GM12878 (cell line): ENCODE measurements around the gene ULK4. TPM values are rescaled to one million over a fixed set of nuclear protein-coding genes. Genes with fewer than 3 reads are reported as not detected.

Source experiments
- ATAC-seq: fragments of 200-7000 bp; cut with Tn5 transposase; 3 replicates; pipeline ENCODE4 v1.9.1; 2020; ENCODE audit warnings: mild to moderate bottlenecking, moderate library complexity
- BruUV-seq: library from RNA; stranded (reverse); fragments of 400-500 nt; replicated peaks from 2 replicates; lab custom pipeline; 2021; lab: Mats Ljungman, UMichigan
- CTCF ChIA-PET: fragments of 300-600 bp; sonication (Branson Sonifier 250); formaldehyde crosslinking; extraction: SDS; loops from one replicate; lab custom pipeline; 2021; ENCODE audit warnings: inconsistent platforms; lab: Yijun Ruan, JAX
- POLR2A ChIA-PET: fragments of 350-600 bp; formaldehyde crosslinking; extraction: SDS; loops from one replicate; lab custom pipeline; 2021; ENCODE audit warnings: inconsistent platforms; lab: Charles Lee
- RAD21 ChIA-PET: fragments of 300-600 bp; sonication (Branson Sonifier 250); formaldehyde crosslinking; loops from one replicate; lab custom pipeline; 2023; ENCODE audit warnings: antibody characterized with exemption; ENCODE audit not compliant: unreplicated experiment; lab: Charles Lee
- SMC1A ChIA-PET: fragments of 300-600 bp; sonication (Branson Sonifier 250); formaldehyde crosslinking; loops from one replicate; lab custom pipeline; 2023; ENCODE audit not compliant: unreplicated experiment, uncharacterized antibody; lab: Charles Lee
- DNase-seq: peaks from one replicate; pipeline ENCODE4 v3.0.0-alpha.2; 2011; ENCODE audit warnings: low read depth, low spot score
- FAIRE-seq: peaks from 3 replicates; lab custom pipeline; 2011; peaks lifted over from hg19 to GRCh38; lab: Jason Lieb, UNC
- H2AFZ ChIP-seq: 2 replicates; pipeline ENCODE4 v1.6.0; 2011; ENCODE audit warnings: low read depth, low read length, control low read depth; ENCODE audit not compliant: control insufficient read depth
- H3K27ac ChIP-seq: 2 replicates; pipeline ENCODE4 v1.5.1; 2011; ENCODE audit warnings: control low read depth; ENCODE audit not compliant: control insufficient read depth, insufficient read depth
- H3K27me3 ChIP-seq, 2 experiments: replicated peaks in 1 of 2; 2 replicates each; pipeline versions ENCODE4 v1.6.0 to v1.6.1; 2011; ENCODE audit warnings: low read length in 1 of 2; ENCODE audit not compliant: control insufficient read depth in 2 of 2, insufficient read depth in 2 of 2
- H3K36me3 ChIP-seq, 2 experiments: 2 replicates each; pipeline ENCODE4 v1.5.1; 2011; ENCODE audit warnings: low read length in 1 of 2; ENCODE audit not compliant: control insufficient read depth in 2 of 2, insufficient read depth in 2 of 2
- H3K4me1 ChIP-seq: 2 replicates; pipeline ENCODE4 v1.6.1; 2011; ENCODE audit warnings: mild to moderate bottlenecking, low read length, moderate library complexity, mixed read lengths; ENCODE audit not compliant: control insufficient read depth, insufficient read depth
- H3K4me2 ChIP-seq: 2 replicates; pipeline ENCODE4 v1.6.0; 2011; ENCODE audit warnings: control low read depth; ENCODE audit not compliant: control insufficient read depth, insufficient read depth
- H3K4me3 ChIP-seq: fragments of 200-600 bp; sonication (generic); 2 replicates; pipeline ENCODE4 v1.5.1; 2016
- H3K79me2 ChIP-seq: 2 replicates; pipeline ENCODE4 v1.6.0; 2011; ENCODE audit warnings: low read length; ENCODE audit not compliant: control insufficient read depth, insufficient read depth
- H3K9ac ChIP-seq: 2 replicates; pipeline ENCODE4 v1.8.0; 2011; ENCODE audit warnings: low read length, control low read depth, mixed read lengths; ENCODE audit not compliant: control insufficient read depth, insufficient read depth
- H3K9me3 ChIP-seq: replicated peaks from 3 replicates; pipeline ENCODE4 v1.5.1; 2011; ENCODE audit warnings: mild to moderate bottlenecking, low read length; ENCODE audit not compliant: control insufficient read depth, insufficient read depth
- H4K20me1 ChIP-seq: 2 replicates; pipeline ENCODE4 v1.6.0; 2011; ENCODE audit not compliant: control insufficient read depth, insufficient read depth
- CBX5 ChIP-seq: sonication (generic); IDR thresholded peaks from 2 replicates; pipeline ENCODE4 v1.6.1; 2016; ENCODE audit warnings: low read depth, moderate library complexity, mild to moderate bottlenecking, inconsistent platforms
- E4F1 ChIP-seq: fragments of 450-650 bp; IDR thresholded peaks from 2 replicates; pipeline ENCODE4 v1.6.1; 2018; ENCODE audit warnings: borderline replicate concordance, mild to moderate bottlenecking; ENCODE audit not compliant: partially characterized antibody
- FOS ChIP-seq: IDR thresholded peaks from 3 replicates; pipeline ENCODE4 v1.6.1; 2011; ENCODE audit warnings: borderline replicate concordance; ENCODE audit not compliant: insufficient read length; ENCODE audit errors: extremely low read depth
- FOXK2 ChIP-seq: fragments of 450-650 bp; IDR thresholded peaks from 2 replicates; pipeline ENCODE4 v1.6.1; 2017; ENCODE audit warnings: mild to moderate bottlenecking, moderate library complexity
- IKZF1 ChIP-seq: fragments of 450-650 bp; conservative IDR thresholded peaks from 2 replicates; pipeline ENCODE4 v1.6.1; 2017; ENCODE audit warnings: antibody characterized with exemption, mild to moderate bottlenecking
- JUND ChIP-seq: IDR thresholded peaks from 2 replicates; pipeline ENCODE4 v1.6.1; 2012; ENCODE audit warnings: low read depth, mild to moderate bottlenecking, low read length, improper control_type of control experiment, moderate library complexity
- LARP7 ChIP-seq: fragments of 450-650 bp; IDR thresholded peaks from 2 replicates; pipeline ENCODE4 v1.6.1; 2017; ENCODE audit warnings: mild to moderate bottlenecking
- MYC ChIP-seq: IDR thresholded peaks from 2 replicates; pipeline ENCODE4 v1.6.1; 2011; ENCODE audit warnings: mild to moderate bottlenecking, low read length, moderate library complexity, inconsistent platforms; ENCODE audit not compliant: insufficient read depth, insufficient replicate concordance, insufficient read length, severe bottlenecking
- NFIC ChIP-seq: IDR thresholded peaks from 2 replicates; pipeline ENCODE4 v1.6.1; 2012; ENCODE audit warnings: low read depth, mild to moderate bottlenecking, inconsistent platforms, low read length, moderate library complexity
- NFYB ChIP-seq: IDR thresholded peaks from 2 replicates; pipeline ENCODE4 v1.6.1; 2011; ENCODE audit warnings: low read depth, mild to moderate bottlenecking, low read length, improper control_type of control experiment, moderate library complexity; ENCODE audit not compliant: insufficient read depth
- RCOR1 ChIP-seq: conservative IDR thresholded peaks from 2 replicates; pipeline ENCODE4 v1.6.1; 2012; ENCODE audit warnings: low read depth, low read length, improper control_type of control experiment
- SIN3A ChIP-seq: IDR thresholded peaks from 2 replicates; pipeline ENCODE4 v1.6.1; 2012; ENCODE audit warnings: low read depth, low read length, improper control_type of control experiment
- SMAD5 ChIP-seq: IDR thresholded peaks from 2 replicates; pipeline ENCODE4 v1.6.1; 2016; ENCODE audit warnings: antibody characterized with exemption, low read depth
- SMC3 ChIP-seq: IDR thresholded peaks from 2 replicates; pipeline ENCODE4 v1.6.1; 2011; ENCODE audit warnings: low read length, improper control_type of control experiment, borderline replicate concordance
- SREBF2 ChIP-seq: IDR thresholded peaks from 2 replicates; pipeline ENCODE4 v1.6.1; 2012; ENCODE audit warnings: mild to moderate bottlenecking, low read length
- TAF1 ChIP-seq: IDR thresholded peaks from 2 replicates; pipeline ENCODE4 v1.6.1; 2011; ENCODE audit warnings: mild to moderate bottlenecking, low read depth, low read length, borderline replicate concordance
- TCF12 ChIP-seq: IDR thresholded peaks from 2 replicates; pipeline ENCODE4 v1.6.1; 2011; ENCODE audit warnings: low read depth, mild to moderate bottlenecking, low read length
- ZNF622 ChIP-seq: fragments of 450-650 bp; IDR thresholded peaks from 2 replicates; pipeline ENCODE4 v1.6.1; 2017; ENCODE audit warnings: mild to moderate bottlenecking, inconsistent platforms
- WGBS: methylation state at CpG from one replicate; pipeline ENCODE4 v1.1.6; 2016; ENCODE audit warnings: low lambda C conversion rate; ENCODE audit not compliant: insufficient replicate concordance, insufficient coverage; ENCODE audit errors: missing lambda C conversion rate; 5-methylcytosine and 5-hydroxymethylcytosine counted together
- in situ Hi-C: fragments of 300-500 bp; cut with MboI; formaldehyde crosslinking; loops from 9 replicates; pipeline ENCODE4 v1.14.3; 2018; ENCODE audit warnings: mixed read lengths
- intact Hi-C: fragments of 100-400 bp; cut with micrococcal nuclease; formaldehyde crosslinking; loops from one replicate; pipeline ENCODE4 v1.14.2; 2022; ENCODE audit not compliant: unreplicated experiment
- polyA plus RNA-seq, 11 experiments: library from polyadenylated mRNA; depleted of rRNA in 4 of 11; unstranded in 6 of 11; stranded (reverse) in 5 of 11; fragments of >200 nt; fragmentation: Nextera tagmentation in 4 of 11; fragmentation: Illumina TruSeq in 1 of 11; extraction: Ambion mirVana in 4 of 11; extraction: Trizol in 1 of 11; gene quantifications; 1 replicate in 1 of 11; 2 replicates in 10 of 11; pipeline versions ENCODE4 v1.2.1 to v1.2.3, GENCODE V29; 2011 to 2016; ENCODE audit warnings: inconsistent platforms in 2 of 11, missing spikeins in 2 of 11, low read depth in 1 of 11
- total RNA-seq, 4 experiments: library from RNA; depleted of rRNA in 3 of 4; stranded (reverse); fragments of >200 nt in 3 of 4; fragmentation: Illumina TruSeq in 1 of 4; extraction: Trizol in 1 of 4; gene quantifications; 2 replicates each; pipeline versions ENCODE4 v1.2.1 to v1.2.3, GENCODE V29; 2013 to 2021
- TF ChIP-seq, protein P1 (sequence below): IDR thresholded peaks from 2 replicates; pipeline ENCODE4 v1.6.1; 2011; ENCODE audit warnings: low read depth, low read length, improper control_type of control experiment, borderline replicate concordance
- TF ChIP-seq, protein P2 (sequence below): fragments of 450-650 bp; IDR thresholded peaks from 2 replicates; pipeline ENCODE4 v1.6.1; 2017; ENCODE audit warnings: mild to moderate bottlenecking, moderate library complexity

Gene ULK4
- total and polyA plus RNA-seq, 10 of the 15 experiments (the other 5 are each of a cell fraction or from before 2014, with no cell fraction given) = 3.5 to 7.6 (median 6.3) TPM

DNA sequence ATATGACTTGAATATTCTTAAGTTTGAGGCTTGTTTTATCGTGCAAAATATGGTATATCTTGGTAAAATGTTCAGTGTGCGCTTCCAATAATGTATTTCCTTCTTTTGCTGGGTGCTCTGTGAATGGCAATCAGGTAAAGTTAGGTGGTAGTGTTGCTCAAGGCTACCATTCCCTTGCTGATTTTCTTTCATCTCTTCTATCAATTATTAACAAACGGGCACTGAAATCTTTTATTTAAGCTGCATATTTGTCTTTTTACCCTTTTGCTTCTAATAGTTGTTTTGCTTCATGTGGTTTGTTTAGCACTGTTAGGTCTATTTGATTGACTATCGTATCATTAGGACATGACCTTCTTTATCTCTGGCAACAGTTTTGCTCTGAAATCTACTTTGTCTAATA lies 520.3 kb downstream of the ULK4 start:
- ChIA-PET SMC1A (no interaction called here), CTCF (no interaction called here), POLR2A (no interaction called here), RAD21 (no interaction called here)
- ATAC-seq (no peak), DNase-seq (no peak), FAIRE-seq (no peak)
- no TSS peak for BruUV-seq
- Histone ChIP-seq H3K27ac (no peak overlapping the region), H3K4me2 (no peak overlapping the region), H3K9ac (no peak overlapping the region), H3K36me3 (no peaks in the 10 kb centered on the region), H4K20me1 (no peaks in the 10 kb centered on the region), H3K4me3 (no peak overlapping the region), H3K79me2 (no peaks in the 10 kb centered on the region), H3K27me3 (no peaks in the 10 kb centered on the region), H3K4me1 (no peaks in the 10 kb centered on the region), H2AFZ (no peak overlapping the region), H3K9me3 (no peaks in the 10 kb centered on the region)
- in situ Hi-C loops (no loop called here), intact Hi-C loops (no loop called here)
- 43% methylated on average over 4 of the region's 4 CpGs for WGBS
- TF ChIP-seq SIN3A = no peak
- no peak for TF ChIP-seq RCOR1
- TF ChIP-seq TAF1 = no peak
- TF ChIP-seq NFIC = no peak
- no peak for TF ChIP-seq CBX5
- no peak for TF ChIP-seq SREBF2
- TF ChIP-seq TCF12 = no peak
- TF ChIP-seq FOXK2 = no peak
- no peak for TF ChIP-seq SMAD5
- TF ChIP-seq MYC = no peak
- TF ChIP-seq IKZF1 = no peak
- TF ChIP-seq, protein P1, sequence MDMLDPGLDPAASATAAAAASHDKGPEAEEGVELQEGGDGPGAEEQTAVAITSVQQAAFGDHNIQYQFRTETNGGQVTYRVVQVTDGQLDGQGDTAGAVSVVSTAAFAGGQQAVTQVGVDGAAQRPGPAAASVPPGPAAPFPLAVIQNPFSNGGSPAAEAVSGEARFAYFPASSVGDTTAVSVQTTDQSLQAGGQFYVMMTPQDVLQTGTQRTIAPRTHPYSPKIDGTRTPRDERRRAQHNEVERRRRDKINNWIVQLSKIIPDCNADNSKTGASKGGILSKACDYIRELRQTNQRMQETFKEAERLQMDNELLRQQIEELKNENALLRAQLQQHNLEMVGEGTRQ = no peak
- TF ChIP-seq FOS = no peak
- TF ChIP-seq E4F1 = no peak
- TF ChIP-seq, protein P2, sequence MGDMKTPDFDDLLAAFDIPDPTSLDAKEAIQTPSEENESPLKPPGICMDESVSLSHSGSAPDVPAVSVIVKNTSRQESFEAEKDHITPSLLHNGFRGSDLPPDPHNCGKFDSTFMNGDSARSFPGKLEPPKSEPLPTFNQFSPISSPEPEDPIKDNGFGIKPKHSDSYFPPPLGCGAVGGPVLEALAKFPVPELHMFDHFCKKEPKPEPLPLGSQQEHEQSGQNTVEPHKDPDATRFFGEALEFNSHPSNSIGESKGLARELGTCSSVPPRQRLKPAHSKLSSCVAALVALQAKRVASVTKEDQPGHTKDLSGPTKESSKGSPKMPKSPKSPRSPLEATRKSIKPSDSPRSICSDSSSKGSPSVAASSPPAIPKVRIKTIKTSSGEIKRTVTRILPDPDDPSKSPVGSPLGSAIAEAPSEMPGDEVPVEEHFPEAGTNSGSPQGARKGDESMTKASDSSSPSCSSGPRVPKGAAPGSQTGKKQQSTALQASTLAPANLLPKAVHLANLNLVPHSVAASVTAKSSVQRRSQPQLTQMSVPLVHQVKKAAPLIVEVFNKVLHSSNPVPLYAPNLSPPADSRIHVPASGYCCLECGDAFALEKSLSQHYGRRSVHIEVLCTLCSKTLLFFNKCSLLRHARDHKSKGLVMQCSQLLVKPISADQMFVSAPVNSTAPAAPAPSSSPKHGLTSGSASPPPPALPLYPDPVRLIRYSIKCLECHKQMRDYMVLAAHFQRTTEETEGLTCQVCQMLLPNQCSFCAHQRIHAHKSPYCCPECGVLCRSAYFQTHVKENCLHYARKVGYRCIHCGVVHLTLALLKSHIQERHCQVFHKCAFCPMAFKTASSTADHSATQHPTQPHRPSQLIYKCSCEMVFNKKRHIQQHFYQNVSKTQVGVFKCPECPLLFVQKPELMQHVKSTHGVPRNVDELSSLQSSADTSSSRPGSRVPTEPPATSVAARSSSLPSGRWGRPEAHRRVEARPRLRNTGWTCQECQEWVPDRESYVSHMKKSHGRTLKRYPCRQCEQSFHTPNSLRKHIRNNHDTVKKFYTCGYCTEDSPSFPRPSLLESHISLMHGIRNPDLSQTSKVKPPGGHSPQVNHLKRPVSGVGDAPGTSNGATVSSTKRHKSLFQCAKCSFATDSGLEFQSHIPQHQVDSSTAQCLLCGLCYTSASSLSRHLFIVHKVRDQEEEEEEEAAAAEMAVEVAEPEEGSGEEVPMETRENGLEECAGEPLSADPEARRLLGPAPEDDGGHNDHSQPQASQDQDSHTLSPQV = no peak
- no peak for TF ChIP-seq ZNF622
- no peak for TF ChIP-seq JUND
- no peak for TF ChIP-seq LARP7
- TF ChIP-seq SMC3 = no peak
- TF ChIP-seq NFYB = no peak
